CD8-positive, alpha-beta memory T cell (primary cell): Measurements from ENCODE around the gene ANKRD12. TPM values are rescaled to one million over a fixed set of nuclear protein-coding genes. Genes with fewer than 3 reads are reported as not detected.

Experiments used
- CTCF ChIA-PET: fragments of 350-600 bp; sonication (Branson Sonifier 250); formaldehyde crosslinking; loops from one replicate; lab custom pipeline; 2021; ENCODE audit warnings: antibody characterized with exemption; lab: Charles Lee
- POLR2A ChIA-PET: fragments of 350-600 bp; sonication (Branson Sonifier 250); formaldehyde crosslinking; loops from one replicate; lab custom pipeline; 2021; ENCODE audit warnings: antibody characterized with exemption; lab: Charles Lee
- DNase-seq, 5 donors: peaks; one replicate each; pipeline versions ENCODE4 v3.0.0 to v3.0.0-alpha.2; 2020 to 2022; ENCODE audit warnings: mixed read lengths in 1 of 5
- H3K27ac ChIP-seq: one replicate; pipeline ENCODE4 v1.7.0; 2013; ENCODE audit warnings: low read depth, mild to moderate bottlenecking, low read length, moderate library complexity
- H3K27me3 ChIP-seq: 2 replicates; pipeline ENCODE4 v1.7.0; 2013; ENCODE audit warnings: low read length, mild to moderate bottlenecking; ENCODE audit not compliant: insufficient read depth, poor library complexity, severe bottlenecking
- H3K36me3 ChIP-seq: 2 replicates; pipeline ENCODE4 v1.7.0; 2013; ENCODE audit warnings: mild to moderate bottlenecking, low read length, moderate library complexity; ENCODE audit not compliant: insufficient read depth
- H3K4me1 ChIP-seq: 2 replicates; pipeline ENCODE4 v1.7.0; 2013; ENCODE audit warnings: mild to moderate bottlenecking, low read length, moderate library complexity; ENCODE audit not compliant: insufficient read depth
- H3K4me3 ChIP-seq: 2 replicates; pipeline ENCODE4 v1.7.0; 2013; ENCODE audit warnings: mild to moderate bottlenecking, low read length
- H3K9me3 ChIP-seq: 2 replicates; pipeline ENCODE4 v1.7.0; 2013; ENCODE audit warnings: mild to moderate bottlenecking, low read length
- H3K27ac Mint-ChIP-seq, 8 donors: one replicate each; pipeline ENCODE4 v1.8.0; 2020 to 2021; ENCODE audit warnings: mixed read lengths in 8 of 8, mild to moderate bottlenecking in 6 of 8, inconsistent platforms in 3 of 8, moderate library complexity in 3 of 8
- H3K27me3 Mint-ChIP-seq, 2 donors: one replicate each; pipeline ENCODE4 v1.8.0; 2020 to 2021; ENCODE audit warnings: mixed read lengths in 2 of 2, mild to moderate bottlenecking in 1 of 2, moderate library complexity in 1 of 2
- H3K36me3 Mint-ChIP-seq, 3 donors: one replicate each; pipeline ENCODE4 v1.8.0; 2020 to 2021; ENCODE audit warnings: mixed read lengths in 3 of 3, inconsistent platforms in 1 of 3, mild to moderate bottlenecking in 1 of 3
- H3K4me1 Mint-ChIP-seq, 3 donors: one replicate each; pipeline ENCODE4 v1.8.0; 2020 to 2021; ENCODE audit warnings: mixed read lengths in 3 of 3, inconsistent platforms in 1 of 3, mild to moderate bottlenecking in 1 of 3
- H3K4me3 Mint-ChIP-seq, 7 donors: one replicate each; pipeline ENCODE4 v1.8.0; 2020 to 2021; ENCODE audit warnings: mixed read lengths in 7 of 7, mild to moderate bottlenecking in 6 of 7, moderate library complexity in 4 of 7, inconsistent platforms in 2 of 7
- H3K9me3 Mint-ChIP-seq, 5 donors: one replicate each; pipeline ENCODE4 v1.8.0; 2020 to 2022; ENCODE audit warnings: mixed read lengths in 5 of 5, mild to moderate bottlenecking in 3 of 5, moderate library complexity in 2 of 5, inconsistent platforms in 1 of 5
- polyA plus RNA-seq: library from polyadenylated mRNA; unstranded; fragments of 300-500 nt; fragmentation: Illumina TruSeq; gene quantifications from one replicate; pipeline ENCODE4 v1.2.3, GENCODE V29; 2021
- total RNA-seq, 2 experiments: library from RNA; stranded (reverse); gene quantifications; one replicate each; pipeline ENCODE4 v1.2.3, GENCODE V29; 2021

The ANKRD12 gene
- total and polyA plus RNA-seq, 3 experiments from 2014 or later, result 66.6 to 109 (median 67.6) TPM

DNA sequence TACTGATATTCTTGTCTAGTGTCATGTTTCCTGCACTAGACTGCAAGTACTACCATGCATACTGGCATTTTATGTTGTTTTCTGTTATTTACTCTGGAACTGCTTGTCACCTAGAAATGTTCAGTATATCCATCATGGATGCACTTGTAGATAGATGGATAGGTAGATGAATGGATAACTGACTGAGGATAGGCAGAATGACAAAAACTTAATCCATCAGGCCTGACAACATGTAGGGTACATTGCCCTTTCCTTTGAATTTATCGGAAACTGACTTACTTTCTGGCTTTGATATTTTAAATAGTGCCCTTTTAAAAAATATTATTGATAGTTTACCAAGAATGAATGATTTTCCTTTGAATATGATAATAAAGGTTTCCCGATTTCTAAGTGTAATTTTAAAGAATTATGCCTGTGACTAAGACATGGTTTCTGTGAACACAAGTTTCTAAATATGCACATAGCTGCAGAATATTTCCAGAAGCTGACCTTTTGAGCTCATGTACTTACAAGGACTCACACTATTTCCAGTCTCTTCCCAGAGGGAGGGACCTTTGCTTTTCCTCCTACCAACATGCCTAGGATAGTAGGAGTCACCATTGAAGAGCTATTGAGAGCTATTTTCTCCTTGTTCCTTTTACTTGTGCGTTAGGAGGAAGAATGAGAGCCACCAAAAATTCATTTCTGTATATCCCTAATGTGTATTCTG is 81.3 kb downstream of the ANKRD12 start:
- Histone ChIP-seq H3K36me3 (peaks cover 42% of the 10 kb centered on the region), H3K9me3 (no peaks in the 10 kb centered on the region), H3K4me1 (no peaks in the 10 kb centered on the region), H3K27ac (no peak overlapping the region), H3K4me3 (no peak overlapping the region), H3K27me3 (no peaks in the 10 kb centered on the region)
- CTCF ChIA-PET, result interaction anchor here (1.6 kb wide), 1 partner anchor 17 kb away, joined by 3 read pairs; no protein-coding TSS in a partner anchor
- POLR2A ChIA-PET, result no interaction called here
- no peak for DNase-seq
- Mint-ChIP-seq H3K9me3 (no peaks in the 10 kb centered on the region), H3K4me3 (no peak overlapping the region), H3K4me1 (peaks cover 6 to 17% (median 17%) of the 10 kb centered on the region in 3 donors), H3K27ac (peak overlapping the region in 2 of 8 donors; percentile 33 to 36), H3K27me3 (no peaks in the 10 kb centered on the region), H3K36me3 (peaks cover 14 to 86% (median 21%) of the 10 kb centered on the region in 3 donors)

DNA sequence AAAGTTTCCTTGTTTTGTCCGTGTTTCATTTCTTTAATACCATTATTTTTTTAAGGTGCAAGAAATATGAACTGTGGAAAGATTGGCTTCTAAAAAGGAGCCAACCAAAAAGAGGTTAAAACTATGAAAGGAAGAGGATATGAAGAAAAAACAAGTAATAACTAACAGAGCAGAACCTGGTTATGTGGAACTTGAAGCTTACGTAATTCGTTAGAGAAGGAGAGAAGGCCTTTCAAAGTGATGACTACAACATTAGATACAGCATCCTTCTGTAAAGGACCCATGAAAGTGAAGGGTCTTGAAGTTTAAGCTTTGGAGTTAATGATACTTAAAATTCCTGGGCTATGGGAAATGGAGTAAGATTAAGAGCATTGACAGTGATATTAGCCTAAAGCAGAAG is 84.5 kb downstream of the ANKRD12 start:
- H3K36me3 Mint-ChIP-seq, result peaks cover 21 to 84% (median 24%) of the 10 kb centered on the region in 3 donors
- CTCF ChIA-PET, result interaction anchor here (1.3 kb wide), 1 partner anchor 17 kb away, joined by 3 read pairs; no protein-coding TSS in a partner anchor

DNA sequence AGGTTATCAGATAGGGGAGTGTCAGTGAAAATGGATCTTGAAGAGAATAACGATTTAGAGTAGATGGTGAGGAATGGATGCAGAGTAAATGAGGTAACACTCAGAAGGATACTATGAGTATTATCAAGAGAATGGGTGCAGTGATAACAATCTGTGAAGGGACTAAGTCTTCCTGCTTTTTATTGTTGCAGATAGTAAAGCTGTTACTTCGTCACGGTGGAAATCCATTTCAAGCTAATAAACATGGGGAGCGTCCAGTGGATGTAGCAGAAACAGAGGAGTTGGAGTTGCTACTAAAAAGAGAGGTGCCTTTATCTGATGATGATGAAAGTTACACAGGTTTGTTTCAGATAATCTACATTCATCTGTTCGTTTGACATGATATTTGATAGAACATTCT is 85.1 kb downstream of the ANKRD12 start:
- peaks cover 21 to 84% (median 21%) of the 10 kb centered on the region in 3 donors for H3K36me3 Mint-ChIP-seq
- Histone ChIP-seq H3K4me3 (no peak overlapping the region), H3K9me3 (no peaks in the 10 kb centered on the region), H3K27me3 (no peaks in the 10 kb centered on the region), H3K36me3 (peaks cover 26% of the 10 kb centered on the region), H3K4me1 (no peaks in the 10 kb centered on the region), H3K27ac (no peak overlapping the region)
- H3K27ac Mint-ChIP-seq, result peak overlapping the region in 3 of 8 donors; percentile 2 to 62 (median 22)
- DNase-seq, result no peak
- CTCF ChIA-PET, result interaction anchor here (1.3 kb wide), 1 partner anchor 17 kb away, joined by 3 read pairs; no protein-coding TSS in a partner anchor
- peaks cover 9 to 18% (median 17%) of the 10 kb centered on the region in 3 donors for H3K4me1 Mint-ChIP-seq
- no peaks in the 10 kb centered on the region for H3K27me3 Mint-ChIP-seq
- POLR2A ChIA-PET, result no interaction called here
- no peaks in the 10 kb centered on the region for H3K9me3 Mint-ChIP-seq
- no peak overlapping the region for H3K4me3 Mint-ChIP-seq

More for the DNA sequence above, 84.5 kb downstream of the ANKRD12 start:
- Histone ChIP-seq H3K27me3 (no peaks in the 10 kb centered on the region), H3K4me3 (no peak overlapping the region), H3K27ac (no peak overlapping the region), H3K9me3 (no peaks in the 10 kb centered on the region), H3K4me1 (no peaks in the 10 kb centered on the region), H3K36me3 (peaks cover 27% of the 10 kb centered on the region)
- Mint-ChIP-seq H3K27me3 (no peaks in the 10 kb centered on the region), H3K27ac (peak overlapping the region in 4 of 8 donors; percentile 2 to 68 (median 8)), H3K4me3 (no peak overlapping the region), H3K4me1 (peaks cover 6 to 14% (median 14%) of the 10 kb centered on the region in 3 donors), H3K9me3 (no peaks in the 10 kb centered on the region)
- DNase-seq, result no peak
- POLR2A ChIA-PET, result no interaction called here

DNA sequence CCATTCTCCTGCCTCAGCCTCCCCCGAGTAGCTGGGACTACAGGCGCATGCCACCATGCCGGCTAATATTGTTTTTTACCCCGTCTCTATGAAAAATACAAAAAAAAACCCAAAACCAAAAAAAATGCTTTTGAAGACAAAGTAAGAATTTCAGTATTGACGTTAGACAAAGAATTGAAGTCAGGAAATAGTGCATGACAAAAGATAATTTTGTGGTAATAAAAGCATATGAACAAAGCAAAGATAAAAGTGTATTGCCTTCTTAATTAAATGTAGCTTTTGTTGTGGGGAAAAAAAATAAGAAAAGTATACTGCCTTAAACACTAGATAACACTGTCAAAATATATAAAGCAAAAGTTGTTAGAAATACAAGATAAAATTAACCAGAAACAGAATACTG is 86.8 kb downstream of the ANKRD12 start:
- no peak for DNase-seq
- no peaks in the 10 kb centered on the region for H3K27me3 Mint-ChIP-seq
- H3K9me3 Mint-ChIP-seq, result no peaks in the 10 kb centered on the region
- Histone ChIP-seq H3K9me3 (no peaks in the 10 kb centered on the region), H3K36me3 (peaks cover 16% of the 10 kb centered on the region), H3K27me3 (no peaks in the 10 kb centered on the region), H3K4me1 (no peaks in the 10 kb centered on the region), H3K4me3 (no peak overlapping the region), H3K27ac (no peak overlapping the region)
- CTCF ChIA-PET, result no interaction called here
- peak overlapping the region in 1 of 7 donors; percentile 29 for H3K4me3 Mint-ChIP-seq
- no peak overlapping the region for H3K27ac Mint-ChIP-seq
- H3K4me1 Mint-ChIP-seq, result peaks cover 20 to 31% (median 30%) of the 10 kb centered on the region in 3 donors
- POLR2A ChIA-PET, result no interaction called here
- H3K36me3 Mint-ChIP-seq, result peaks cover 22 to 84% (median 30%) of the 10 kb centered on the region in 3 donors

DNA sequence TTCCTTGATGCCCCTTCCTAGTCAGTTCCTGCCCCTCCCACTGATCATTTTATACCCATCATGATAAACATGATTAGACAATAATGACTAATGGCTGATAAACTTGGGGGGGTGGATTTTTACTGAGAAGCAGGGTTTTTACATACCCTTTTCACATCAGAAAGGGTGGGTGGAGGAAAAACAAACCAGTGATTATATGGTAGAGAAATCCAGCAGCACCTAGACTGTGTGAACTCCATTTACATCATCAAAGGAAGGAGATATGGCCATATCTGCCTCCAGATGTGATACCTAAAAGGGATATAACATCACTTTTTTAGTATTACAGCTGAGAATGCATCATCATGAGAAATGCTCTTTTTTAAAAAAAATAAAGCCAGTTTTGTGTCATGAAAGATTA is 89.9 kb downstream of the ANKRD12 start:
- H3K27me3 Mint-ChIP-seq, result no peaks in the 10 kb centered on the region
- H3K9me3 ChIP-seq, result no peaks in the 10 kb centered on the region
- no peak overlapping the region for H3K27ac ChIP-seq
- CTCF ChIA-PET, result no interaction called here
- H3K36me3 ChIP-seq, result peaks cover 7% of the 10 kb centered on the region
- H3K27me3 ChIP-seq, result no peaks in the 10 kb centered on the region
- POLR2A ChIA-PET, result no interaction called here
- DNase-seq, result no peak
- H3K4me3 ChIP-seq, result no peak overlapping the region
- H3K9me3 Mint-ChIP-seq, result peaks cover 4 to 8% (median 7%) of the 10 kb centered on the region in 5 donors
- peaks cover 32 to 86% (median 50%) of the 10 kb centered on the region in 3 donors for H3K36me3 Mint-ChIP-seq
- no peaks in the 10 kb centered on the region for H3K4me1 ChIP-seq
- H3K4me3 Mint-ChIP-seq, result no peak overlapping the region
- H3K4me1 Mint-ChIP-seq, result peaks cover 41 to 52% (median 51%) of the 10 kb centered on the region in 3 donors
- peak overlapping the region in 2 of 8 donors; percentile 33 to 66 for H3K27ac Mint-ChIP-seq

DNA sequence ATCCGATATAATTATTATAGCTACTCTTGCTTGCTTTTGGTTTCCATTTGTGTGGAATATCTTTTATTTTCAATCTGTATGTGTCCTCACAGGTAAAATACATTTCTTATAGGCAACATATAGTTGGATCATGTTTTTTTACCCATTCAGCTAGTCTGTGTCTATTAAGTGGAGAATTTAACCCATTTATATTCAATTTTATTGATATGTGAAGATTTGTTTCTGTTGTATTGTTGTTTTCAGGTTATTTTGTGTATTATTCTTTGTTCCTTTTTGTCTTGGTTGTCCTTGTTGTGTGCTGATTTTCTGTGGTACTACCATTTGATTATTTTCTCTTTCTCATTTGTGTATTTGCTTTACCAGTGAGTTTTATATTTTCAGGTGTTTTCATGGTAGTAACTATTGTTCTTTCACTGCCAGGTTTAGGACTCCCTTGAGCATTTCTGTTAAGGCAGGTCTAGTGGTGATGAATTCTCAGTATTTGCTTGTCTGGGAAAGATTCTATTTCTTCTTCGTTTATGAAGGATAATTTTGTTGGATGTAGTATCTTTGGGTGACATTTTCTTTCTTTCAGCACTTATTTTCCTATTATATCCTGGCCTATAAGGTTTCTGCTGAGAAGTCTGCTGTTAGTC is 95.4 kb downstream of the ANKRD12 start:
- Histone ChIP-seq H3K4me1 (no peaks in the 10 kb centered on the region), H3K27ac (no peak overlapping the region), H3K36me3 (peaks cover 6% of the 10 kb centered on the region), H3K9me3 (peaks cover 6% of the 10 kb centered on the region), H3K4me3 (no peak overlapping the region), H3K27me3 (no peaks in the 10 kb centered on the region)
- no peaks in the 10 kb centered on the region for H3K27me3 Mint-ChIP-seq
- peaks cover 50 to 92% (median 72%) of the 10 kb centered on the region in 3 donors for H3K36me3 Mint-ChIP-seq
- H3K27ac Mint-ChIP-seq, result peak overlapping the region in 1 of 8 donors; percentile 14
- ChIA-PET POLR2A (no interaction called here), CTCF (no interaction called here)
- peaks cover 11 to 28% (median 26%) of the 10 kb centered on the region in 5 donors for H3K9me3 Mint-ChIP-seq
- no peak for DNase-seq
- no peak overlapping the region for H3K4me3 Mint-ChIP-seq
- H3K4me1 Mint-ChIP-seq, result peaks cover 45 to 58% (median 56%) of the 10 kb centered on the region in 3 donors

DNA sequence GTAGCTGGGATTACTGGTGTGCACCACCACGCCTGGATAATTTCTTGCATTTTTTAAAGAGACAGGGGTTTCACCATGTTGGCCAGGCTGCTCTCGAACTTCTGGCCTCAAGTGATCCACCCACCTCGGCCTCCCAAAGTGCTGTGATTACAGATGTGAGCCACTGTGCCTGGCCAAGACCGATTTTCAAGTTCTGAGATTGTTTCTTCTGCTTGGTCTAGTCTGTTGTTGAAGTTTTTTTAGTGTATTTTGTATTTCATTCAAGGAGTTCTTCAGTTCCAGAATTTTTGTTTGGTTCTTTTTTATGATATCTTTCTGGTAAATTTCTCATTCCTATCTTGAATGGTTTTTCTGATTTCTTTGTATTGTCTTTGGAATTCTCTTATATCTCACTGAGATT is 96.4 kb downstream of the ANKRD12 start:
- H3K27ac ChIP-seq, result no peak overlapping the region
- no peaks in the 10 kb centered on the region for H3K27me3 Mint-ChIP-seq
- no peak overlapping the region for H3K4me3 ChIP-seq
- no peak for DNase-seq
- peaks cover 53 to 94% (median 64%) of the 10 kb centered on the region in 3 donors for H3K36me3 Mint-ChIP-seq
- H3K36me3 ChIP-seq, result peaks cover 6% of the 10 kb centered on the region
- H3K27ac Mint-ChIP-seq, result peak overlapping the region in 1 of 8 donors; percentile 57
- no peaks in the 10 kb centered on the region for H3K4me1 ChIP-seq
- H3K4me3 Mint-ChIP-seq, result no peak overlapping the region
- ChIA-PET POLR2A (no interaction called here), CTCF (no interaction called here)
- peaks cover 11 to 28% (median 26%) of the 10 kb centered on the region in 5 donors for H3K9me3 Mint-ChIP-seq
- H3K4me1 Mint-ChIP-seq, result peaks cover 39 to 53% (median 48%) of the 10 kb centered on the region in 3 donors
- no peaks in the 10 kb centered on the region for H3K27me3 ChIP-seq
- H3K9me3 ChIP-seq, result peaks cover 6% of the 10 kb centered on the region
